ENCODE data around the gene SHD. TPM values are rescaled to one million over a fixed set of nuclear protein-coding genes. Genes with fewer than 3 reads are reported as not detected.

Gene SHD
- total RNA-seq, 1 donor from 2014 or later: 0.79 TPM

GRCh38 chr19:4300589-4300988 lies 21.5 kb downstream of the SHD start:
- no peak overlapping the region for H2AFZ ChIP-seq (ENCODE audit: low read depth, low read length)
- Mint-ChIP-seq H3K36me3 (ENCODE audit: low read depth, unreplicated experiment) (no peaks in the 10 kb centered on the region), H3K9me3 (ENCODE audit: unreplicated experiment) (no peaks in the 10 kb centered on the region), H3K4me3 (ENCODE audit: unreplicated experiment) (no peak overlapping the region), H3K27me3 (ENCODE audit: low read depth, unreplicated experiment) (peaks cover 7% of the 10 kb centered on the region), H3K4me1 (ENCODE audit: low read depth, unreplicated experiment) (peaks cover 2% of the 10 kb centered on the region), H3K27ac (ENCODE audit: unreplicated experiment) (no peak overlapping the region)
- FAIRE-seq (no peak), DNase-seq (ENCODE audit: low read depth) (no peak)
- H3K9ac ChIP-seq (ENCODE audit: low read length): no peak overlapping the region
- no peaks in the 10 kb centered on the region for H3K4me1 ChIP-seq (ENCODE audit: insufficient read depth, low read length)
- peaks cover 6% of the 10 kb centered on the region for H3K27me3 ChIP-seq (ENCODE audit: insufficient read depth, low read length)
- no peaks in the 10 kb centered on the region for H4K20me1 ChIP-seq (ENCODE audit: insufficient read depth, low read length)
- TF ChIP-seq CTCF (IDR thresholded peaks at IDR 0.05; ENCODE audit: insufficient read depth, low read depth, low read length) (no peak), EZH2 (IDR thresholded peaks at IDR 0.05; ENCODE audit: insufficient read depth, low read length) (no peak)
- no peak overlapping the region for H3K4me2 ChIP-seq (ENCODE audit: low read length)
- H3K79me2 ChIP-seq (ENCODE audit: insufficient read depth, low read length): no peaks in the 10 kb centered on the region
- H3K9me3 ChIP-seq (ENCODE audit: insufficient read depth, low read depth, low read length): no peaks in the 10 kb centered on the region
- H3K27ac ChIP-seq (ENCODE audit: low read depth, low read length): no peak overlapping the region
- no peaks in the 10 kb centered on the region for H3K36me3 ChIP-seq (ENCODE audit: insufficient read depth, low read length)
- H3K4me3 ChIP-seq (ENCODE audit: insufficient read depth, low read depth, low read length): no peak overlapping the region

- Mint-ChIP-seq H3K4me1 (ENCODE audit: low read depth, unreplicated experiment) (peaks cover 2% of the 10 kb centered on the region), H3K27ac (ENCODE audit: unreplicated experiment) (no peak overlapping the region)
Measured at GRCh38 chr19:4301590-4302242, 22.6 kb downstream of the SHD start.

More at GRCh38 chr19:4301590-4302242, 22.6 kb downstream of the SHD start:
- H3K4me1 ChIP-seq (ENCODE audit: insufficient read depth, low read length): no peaks in the 10 kb centered on the region
- H3K27ac ChIP-seq (ENCODE audit: low read depth, low read length): no peak overlapping the region
- H3K27me3 Mint-ChIP-seq (ENCODE audit: low read depth, unreplicated experiment): peaks cover 6% of the 10 kb centered on the region
- no peak overlapping the region for H3K4me3 Mint-ChIP-seq (ENCODE audit: unreplicated experiment)
- DNase-seq (ENCODE audit: low read depth) (no peak), FAIRE-seq (no peak)
- H3K79me2 ChIP-seq (ENCODE audit: insufficient read depth, low read length): no peaks in the 10 kb centered on the region
- H3K36me3 ChIP-seq (ENCODE audit: insufficient read depth, low read length): no peaks in the 10 kb centered on the region
- TF ChIP-seq EZH2 (IDR thresholded peaks at IDR 0.05; ENCODE audit: insufficient read depth, low read length) (no peak), CTCF (IDR thresholded peaks at IDR 0.05; ENCODE audit: insufficient read depth, low read depth, low read length) (no peak)
- no peaks in the 10 kb centered on the region for H3K27me3 ChIP-seq (ENCODE audit: insufficient read depth, low read length)
- no peak overlapping the region for H2AFZ ChIP-seq (ENCODE audit: low read depth, low read length)
- H3K9ac ChIP-seq (ENCODE audit: low read length): no peak overlapping the region
- H3K36me3 Mint-ChIP-seq (ENCODE audit: low read depth, unreplicated experiment): peaks cover 2% of the 10 kb centered on the region
- H3K4me2 ChIP-seq (ENCODE audit: low read length): no peak overlapping the region
- H4K20me1 ChIP-seq (ENCODE audit: insufficient read depth, low read length): no peaks in the 10 kb centered on the region
- no peaks in the 10 kb centered on the region for H3K9me3 Mint-ChIP-seq (ENCODE audit: unreplicated experiment)
- H3K9me3 ChIP-seq (ENCODE audit: insufficient read depth, low read depth, low read length): no peaks in the 10 kb centered on the region
- no peak overlapping the region for H3K4me3 ChIP-seq (ENCODE audit: insufficient read depth, low read depth, low read length)
